ENCODE results near the gene ZNF385D.

- TF ChIP-seq EZH2 (IDR thresholded peaks at IDR 0.05; ENCODE audit: borderline replicate concordance, low read depth, low read length, severe bottlenecking), result no peak
- no peak for TF ChIP-seq CTCF (IDR thresholded peaks at IDR 0.05; ENCODE audit: borderline replicate concordance, extremely low read depth, low read length, poor library complexity, severe bottlenecking)
Measured at GRCh38 chr3:21464746-21465145, 286.3 kb downstream of the ZNF385D start.
